ENCODE results near the gene MAPKBP1. TPM values are rescaled to one million over a fixed set of nuclear protein-coding genes. Genes with fewer than 3 reads are reported as not detected.
A peak's percentile ranks its signal among the peaks of the same experiment; 100 is the strongest.

Gene MAPKBP1
- total RNA-seq, 1 experiment from 2014 or later, result 13.7 TPM

- H3K56ac ChIP-seq (ENCODE audit: insufficient read length, low read depth, low read length), result no peak overlapping the region
- no peak overlapping the region for H2BK12ac ChIP-seq (ENCODE audit: insufficient read length, low read depth, low read length)
- H3K27me3 ChIP-seq (ENCODE audit: insufficient read depth, low read length), result no peaks in the 10 kb centered on the region
- no peaks in the 10 kb centered on the region for H3K23me2 ChIP-seq (ENCODE audit: insufficient read length, low read depth, low read length, poor library complexity, severe bottlenecking)
- H3K4me1 ChIP-seq (ENCODE audit: insufficient read depth, low read length), result no peaks in the 10 kb centered on the region
- no peak overlapping the region for H2BK120ac ChIP-seq (ENCODE audit: low read depth, low read length, poor library complexity, severe bottlenecking)
- H2BK20ac ChIP-seq (ENCODE audit: low read depth, low read length, poor library complexity, severe bottlenecking), result no peak overlapping the region
- Mint-ChIP-seq H3K4me1 (peaks cover 0 to 5% of the 10 kb centered on the region in 2 experiments; a peak in 3 of 4 replicates), H3K4me3 (no peak overlapping the region; a peak in 1 of 5 replicates), H3K36me3 (ENCODE audit: insufficient read depth in 1 of 3, low read depth in 3 of 3) (no peaks in the 10 kb centered on the region), H3K9me3 (no peaks in the 10 kb centered on the region; a peak in 1 of 5 replicates), H3K27ac (peak overlapping the region in 1 of 3 experiments; percentile 9; a peak in 1 of 7 replicates), H3K27me3 (ENCODE audit: low read depth) (peaks cover 2% of the 10 kb centered on the region; the same call in 1 of the 2 replicates)
- H3K9ac ChIP-seq (ENCODE audit: extremely low read depth, insufficient read length, low read length), result no peak overlapping the region
- H3K18ac ChIP-seq (ENCODE audit: insufficient read length, low read depth, low read length), result no peak overlapping the region
- H4K91ac ChIP-seq (ENCODE audit: insufficient read length, low read depth, low read length), result no peak overlapping the region
- H3K4ac ChIP-seq (ENCODE audit: low read depth, low read length), result no peak overlapping the region
- H3K79me2 ChIP-seq (ENCODE audit: insufficient read depth, low read length), result no peaks in the 10 kb centered on the region
- H3K79me1 ChIP-seq (ENCODE audit: insufficient read depth, low read depth, low read length, poor library complexity, severe bottlenecking), result no peaks in the 10 kb centered on the region
- H3K4me2 ChIP-seq (ENCODE audit: insufficient read depth, insufficient read length, low read length), result no peak overlapping the region
- no peak overlapping the region for H2BK5ac ChIP-seq (ENCODE audit: insufficient read length, low read length)
- no peak overlapping the region for H2AK5ac ChIP-seq (ENCODE audit: insufficient read length, low read length)
- DNase-seq, result no peak
- no CpG with 5 or more reads among the region's 42 CpGs for WGBS (ENCODE audit: extremely low coverage, insufficient read length, low lambda C conversion rate)
- TF ChIP-seq, protein P1, sequence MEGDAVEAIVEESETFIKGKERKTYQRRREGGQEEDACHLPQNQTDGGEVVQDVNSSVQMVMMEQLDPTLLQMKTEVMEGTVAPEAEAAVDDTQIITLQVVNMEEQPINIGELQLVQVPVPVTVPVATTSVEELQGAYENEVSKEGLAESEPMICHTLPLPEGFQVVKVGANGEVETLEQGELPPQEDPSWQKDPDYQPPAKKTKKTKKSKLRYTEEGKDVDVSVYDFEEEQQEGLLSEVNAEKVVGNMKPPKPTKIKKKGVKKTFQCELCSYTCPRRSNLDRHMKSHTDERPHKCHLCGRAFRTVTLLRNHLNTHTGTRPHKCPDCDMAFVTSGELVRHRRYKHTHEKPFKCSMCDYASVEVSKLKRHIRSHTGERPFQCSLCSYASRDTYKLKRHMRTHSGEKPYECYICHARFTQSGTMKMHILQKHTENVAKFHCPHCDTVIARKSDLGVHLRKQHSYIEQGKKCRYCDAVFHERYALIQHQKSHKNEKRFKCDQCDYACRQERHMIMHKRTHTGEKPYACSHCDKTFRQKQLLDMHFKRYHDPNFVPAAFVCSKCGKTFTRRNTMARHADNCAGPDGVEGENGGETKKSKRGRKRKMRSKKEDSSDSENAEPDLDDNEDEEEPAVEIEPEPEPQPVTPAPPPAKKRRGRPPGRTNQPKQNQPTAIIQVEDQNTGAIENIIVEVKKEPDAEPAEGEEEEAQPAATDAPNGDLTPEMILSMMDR (conservative IDR thresholded peaks at IDR 0.05), result no peak
- no peaks in the 10 kb centered on the region for H4K20me1 ChIP-seq (ENCODE audit: control insufficient read depth, insufficient read depth, insufficient read length)
- no peak overlapping the region for H3K27ac ChIP-seq (ENCODE audit: insufficient read length, low read depth, low read length)
- H2BK15ac ChIP-seq (ENCODE audit: low read depth, low read length), result no peak overlapping the region
- peak overlapping the region; percentile 12; the same call in 1 of the 2 replicates for H3K14ac ChIP-seq (ENCODE audit: insufficient read depth, low read length)
- H4K8ac ChIP-seq (replicated peaks; ENCODE audit: insufficient read length, low read depth, low read length), result no peak overlapping the region
- no peak overlapping the region for H2AFZ ChIP-seq (ENCODE audit: low read length)
- H3K23ac ChIP-seq (ENCODE audit: insufficient read length, low read depth, low read length), result no peak overlapping the region
- no peaks in the 10 kb centered on the region for H3K9me3 ChIP-seq (ENCODE audit: control insufficient read depth, low read depth, low read length)
- no peak overlapping the region for H4K5ac ChIP-seq (ENCODE audit: insufficient read length, low read depth, low read length)
- H3T11ph ChIP-seq (ENCODE audit: low read length), result no peak overlapping the region
Measured at GRCh38 chr15:41869770-41870688, 95.7 kb downstream of the MAPKBP1 start.
